ENCODE results near the gene NFATC2IP.

DNA sequence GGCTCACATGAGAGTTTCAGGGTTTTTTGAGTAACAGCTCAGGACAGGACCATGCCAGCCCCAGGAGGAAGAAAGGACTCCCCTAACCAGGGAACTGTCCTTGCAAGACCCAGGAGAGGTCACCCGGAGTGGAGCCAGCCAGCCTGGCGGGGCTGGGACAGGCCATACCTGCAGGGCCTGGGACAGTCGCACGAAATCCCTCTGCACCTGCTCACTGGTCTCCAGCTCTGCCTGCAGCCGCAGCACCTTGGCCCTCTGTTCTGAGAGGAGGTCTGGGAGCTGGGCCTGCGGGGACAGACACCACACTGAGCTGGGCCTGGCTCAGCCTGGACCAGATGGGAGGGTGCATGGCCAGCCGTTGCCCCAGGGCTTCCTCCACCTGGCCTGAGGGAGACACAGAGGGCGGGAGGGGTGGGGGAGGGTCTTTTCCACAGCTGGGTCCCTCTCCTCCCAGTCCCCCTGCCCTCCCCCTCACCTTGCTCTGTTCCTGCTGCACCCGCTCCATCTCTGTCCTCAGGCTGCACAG is 45.4 kb upstream of the NFATC2IP start:
- TF ChIP-seq POLR2AphosphoS5 (IDR thresholded peaks at IDR 0.05; ENCODE audit: insufficient read depth in 1 of 2, low read depth in 1 of 2) (no peak), CTCF (IDR thresholded peaks at IDR 0.05) (no peak), POLR2A (IDR thresholded peaks at IDR 0.05) (no peak)
